Measurements from ENCODE around the gene UBE2E1. TPM values are rescaled to one million over a fixed set of nuclear protein-coding genes. Genes with fewer than 3 reads are reported as not detected.
"Not testable (repeated sequence)": the region's sequence is repeated elsewhere in the genome, so short reads cannot be mapped to it uniquely, and the experiment has no call there.

Gene UBE2E1
- total RNA-seq, 1 donor from 2014 or later = 82.8 TPM

GRCh38 chr3:23856286-23856685, 50.5 kb downstream of the UBE2E1 start:
- DNase-seq = no peak

GRCh38 chr3:23859012-23859743, 53.4 kb downstream of the UBE2E1 start:
- DNase-seq = peak; percentile 24

GRCh38 chr3:23859839-23860382, 54.2 kb downstream of the UBE2E1 start:
- DNase-seq = no peak

DNA sequence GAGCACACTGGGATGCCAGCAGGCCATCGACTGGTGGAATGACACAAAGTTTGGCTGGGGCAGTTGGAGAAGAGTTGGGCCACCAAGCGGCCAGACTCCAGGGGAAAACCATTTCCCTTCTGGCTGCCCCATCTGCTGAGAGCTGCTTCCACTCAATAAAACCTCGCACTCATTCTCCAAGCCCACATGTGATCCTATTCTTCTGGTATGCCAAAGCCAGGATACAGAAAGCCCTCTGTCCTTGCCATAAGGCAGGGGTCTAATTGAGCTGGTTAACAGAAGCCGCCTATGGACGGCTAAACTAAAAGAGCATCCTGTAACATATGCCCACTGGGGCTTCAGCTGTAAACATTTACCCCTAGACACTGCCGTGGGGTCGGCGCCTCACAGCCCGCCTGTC, 55.9 kb downstream of the UBE2E1 start:
- DNase-seq = no peak

DNA sequence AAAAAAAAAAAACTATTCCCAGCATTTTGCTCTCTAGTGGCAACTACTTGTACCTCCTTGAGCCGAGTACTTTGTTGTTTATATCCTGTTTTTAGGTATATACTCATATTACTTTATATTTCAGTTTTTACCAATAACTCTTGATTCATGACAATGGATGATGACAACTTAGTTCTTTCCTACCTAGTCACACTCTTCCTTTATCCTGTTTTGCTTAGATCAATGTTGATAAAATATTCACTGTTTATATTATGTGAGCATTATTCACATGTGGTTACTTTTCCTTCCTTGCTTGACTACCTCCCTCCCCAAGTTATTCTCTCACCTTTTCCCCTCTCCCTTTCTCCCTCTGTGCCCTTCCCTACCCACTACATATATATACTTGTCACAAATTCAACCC, 57.3 kb downstream of the UBE2E1 start:
- DNase-seq = no peak

DNA sequence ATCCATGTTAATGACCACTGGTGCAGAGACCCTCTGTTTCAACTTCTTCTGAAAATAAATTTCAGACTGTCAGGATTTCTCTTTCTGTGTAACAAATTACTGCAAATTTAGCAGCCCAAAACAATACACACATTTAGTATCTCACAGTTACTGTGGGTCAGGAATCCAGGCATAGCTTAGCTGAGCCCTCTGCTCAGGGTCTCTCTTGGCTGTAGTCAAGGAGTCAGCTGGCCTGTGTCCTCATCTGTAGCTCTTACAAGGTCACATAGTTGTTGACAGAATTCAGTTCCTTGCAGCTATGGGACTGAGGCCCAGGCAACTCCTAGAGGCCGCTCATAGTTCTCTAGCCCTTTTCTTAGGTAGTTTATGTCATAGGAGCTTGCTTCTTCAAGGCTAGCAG, 59.2 kb downstream of the UBE2E1 start:
- peak; percentile 38 for DNase-seq

DNA sequence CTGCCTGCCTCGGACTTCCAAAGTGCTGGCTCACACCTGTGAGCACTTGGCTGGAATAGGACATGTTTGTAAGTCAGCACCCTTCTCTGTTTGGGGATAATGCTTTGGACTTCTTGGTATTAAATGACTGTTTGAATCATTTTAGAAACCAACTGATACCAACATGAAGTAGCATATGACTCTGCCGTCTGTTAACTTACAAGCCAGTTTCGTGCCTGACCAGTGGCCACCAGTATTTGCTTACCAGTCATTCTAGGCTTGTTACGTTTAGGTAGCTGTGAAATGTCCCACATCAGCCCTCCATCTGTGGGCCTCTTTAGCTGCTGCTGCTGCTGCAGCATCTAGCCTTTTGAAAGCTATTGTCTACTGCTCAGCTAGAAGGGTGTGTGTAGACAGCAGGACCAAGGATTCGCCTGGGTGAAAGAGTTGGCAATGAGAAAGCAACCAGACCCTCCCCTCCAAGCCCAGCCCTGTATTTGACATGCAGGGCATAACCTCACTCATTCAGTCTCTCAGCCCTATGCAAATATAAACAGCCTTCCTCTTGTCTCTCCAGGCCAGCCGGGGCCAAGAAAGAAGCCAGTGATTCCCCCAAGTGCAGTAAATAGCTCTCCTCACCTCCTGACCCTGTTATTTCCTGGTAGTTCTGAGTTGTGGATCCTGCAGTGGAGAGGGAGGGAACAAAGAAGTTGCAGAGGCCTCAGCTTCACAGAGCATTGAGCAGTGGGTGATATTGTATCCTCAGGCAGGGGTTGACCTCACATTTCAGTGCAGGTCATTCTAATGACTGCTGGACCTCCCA, 60.0 kb downstream of the UBE2E1 start:
- peak; percentile 59 for DNase-seq

GRCh38 chr3:23867400-23867799, 61.6 kb downstream of the UBE2E1 start:
- DNase-seq = no peak

GRCh38 chr3:23867838-23868237, 62.1 kb downstream of the UBE2E1 start:
- no peak for DNase-seq

GRCh38 chr3:23869977-23870662, 64.4 kb downstream of the UBE2E1 start:
- no peak for DNase-seq

- DNase-seq = not testable (repeated sequence)
Observed at GRCh38 chr3:23870663-23871043, 64.9 kb downstream of the UBE2E1 start.

GRCh38 chr3:23871361-23871760, 65.6 kb downstream of the UBE2E1 start:
- DNase-seq = not testable (repeated sequence)

GRCh38 chr3:23872330-23872729, 66.6 kb downstream of the UBE2E1 start:
- no peak for DNase-seq

GRCh38 chr3:23873941-23874340, 68.2 kb downstream of the UBE2E1 start:
- no peak for DNase-seq

- no peak for DNase-seq
Observed at GRCh38 chr3:23874359-23875112, 68.8 kb downstream of the UBE2E1 start.

DNA sequence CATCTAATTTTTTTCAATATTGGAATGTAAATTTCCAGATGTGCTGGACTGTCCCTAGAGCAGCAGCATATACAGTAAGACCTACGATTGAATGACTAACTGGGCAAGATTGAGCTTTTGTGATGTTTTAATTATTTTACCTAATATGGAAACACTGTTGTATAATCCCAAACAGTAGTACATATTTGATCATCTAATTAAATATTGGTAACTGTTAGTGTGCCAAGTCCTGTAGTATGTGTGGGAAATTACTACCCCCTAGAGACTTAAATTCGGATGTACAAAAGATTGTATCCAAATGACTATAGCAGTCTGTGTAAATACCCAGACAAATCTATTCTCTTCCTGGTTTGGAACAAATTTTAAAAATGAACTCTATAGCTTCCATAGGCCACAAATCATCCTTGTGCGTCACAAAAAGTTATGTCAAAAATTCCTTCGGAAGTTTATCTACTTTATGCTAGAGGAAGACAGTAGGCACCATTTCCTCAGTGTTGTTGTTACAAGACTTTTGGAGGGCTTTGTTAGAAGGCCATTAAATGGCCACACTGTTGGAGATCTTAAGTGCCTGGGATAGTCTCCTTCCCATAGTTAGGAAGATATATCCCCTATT, 69.5 kb downstream of the UBE2E1 start:
- DNase-seq = no peak

DNA sequence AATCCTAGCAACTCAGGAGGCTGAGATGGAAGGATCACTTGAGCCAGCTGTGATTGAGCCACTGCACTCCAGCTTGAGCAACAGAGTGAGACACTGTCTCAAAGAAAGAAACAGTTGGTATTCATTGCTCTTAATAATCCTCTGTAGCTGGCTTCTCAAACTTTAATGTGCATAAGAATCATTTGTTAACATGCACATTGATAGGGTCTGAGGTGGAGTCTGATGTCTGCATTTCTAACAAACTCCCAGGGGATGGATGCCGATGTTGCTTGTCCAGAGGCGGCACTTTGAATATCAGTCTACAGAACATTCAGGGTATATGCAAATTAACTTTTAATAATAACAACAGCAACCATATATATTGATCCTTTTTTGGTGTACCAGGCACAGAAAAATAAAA, 71.2 kb downstream of the UBE2E1 start:
- DNase-seq = no peak

DNA sequence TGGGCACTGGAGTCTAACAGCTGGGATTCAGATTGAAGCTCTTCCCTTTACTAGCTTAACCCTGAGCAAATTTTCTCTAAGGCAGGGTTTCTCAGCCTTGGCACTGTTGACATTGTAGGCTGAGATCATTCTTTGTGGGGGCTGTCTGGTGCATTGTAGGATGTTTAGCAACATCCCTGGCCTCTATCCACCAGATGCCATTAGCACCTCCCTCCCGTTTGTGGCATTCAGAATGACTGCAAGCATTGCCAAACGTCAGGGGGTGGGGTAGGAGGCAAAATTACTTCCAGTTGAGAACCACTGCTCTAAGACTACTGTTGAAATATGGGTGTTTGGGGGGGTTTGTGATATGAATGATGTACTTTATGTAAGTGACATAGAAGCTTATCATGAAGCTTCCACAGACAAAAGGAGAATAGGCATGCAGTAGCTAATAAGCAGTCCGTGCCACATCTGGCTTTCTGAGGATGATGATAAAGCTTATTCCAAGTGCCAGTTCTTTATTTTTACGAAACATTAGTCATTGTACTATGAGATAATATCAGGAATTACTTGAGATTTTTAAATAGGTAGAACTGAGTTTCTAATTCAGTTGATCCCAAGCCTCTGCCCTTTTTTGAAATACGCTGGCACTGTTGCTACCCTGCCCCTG, 71.7 kb downstream of the UBE2E1 start:
- DNase-seq = no peak

GRCh38 chr3:23879485-23879884, 73.7 kb downstream of the UBE2E1 start:
- no peak for DNase-seq

- no peak for DNase-seq
Observed at GRCh38 chr3:23880703-23881339, 75.1 kb downstream of the UBE2E1 start.

GRCh38 chr3:23881993-23882392, 76.2 kb downstream of the UBE2E1 start:
- not testable (repeated sequence) for DNase-seq

Measured in tongue (tissue), 2 donors.